ENCODE data around the gene ADAMTSL5. TPM values are rescaled to one million over a fixed set of nuclear protein-coding genes. Genes with fewer than 3 reads are reported as not detected.

ADAMTSL5 gene
- total RNA-seq, 2 donors from 2014 or later: 4.1 to 4.8 TPM

DNA sequence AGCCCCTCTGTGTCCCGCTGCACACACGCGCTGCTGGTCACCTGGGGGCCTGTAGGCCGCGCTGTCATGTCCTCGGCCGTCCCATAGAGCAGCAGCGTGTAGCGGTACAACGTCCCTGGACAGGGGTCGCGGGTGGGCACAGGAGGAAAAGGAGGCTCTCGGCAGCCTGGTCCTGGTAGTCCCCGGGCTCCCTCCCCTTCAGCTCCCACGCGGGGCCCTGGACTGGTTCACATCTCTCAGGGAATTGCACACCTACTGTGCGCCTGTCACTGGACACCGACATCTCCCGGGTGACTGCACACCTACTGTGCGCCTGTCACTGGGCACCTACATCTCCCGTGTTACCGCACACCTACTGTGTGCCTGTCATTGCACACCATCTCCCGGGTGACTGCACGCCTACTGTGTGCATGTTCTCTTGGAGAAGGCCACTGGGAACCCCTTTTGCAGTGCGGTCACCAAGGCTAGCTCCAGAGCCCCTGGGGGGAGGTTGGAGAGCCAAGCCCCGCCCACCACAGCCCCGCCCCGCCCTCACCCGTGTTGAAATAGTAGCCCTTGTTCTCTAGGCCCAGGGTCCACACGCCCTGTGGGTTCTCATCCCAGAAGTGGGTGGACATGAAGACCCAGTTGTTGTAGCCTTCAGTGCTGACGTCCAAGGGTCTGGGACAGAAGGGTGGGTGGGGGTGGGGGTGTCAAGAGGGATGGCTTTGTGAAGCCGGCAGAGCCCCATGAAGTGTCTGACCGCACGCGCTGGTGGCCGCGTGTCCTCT, 30.3 kb downstream of the ADAMTSL5 start:
- Histone ChIP-seq H3K36me3 (ENCODE audit: control insufficient read depth, insufficient read depth, low read length) (no peaks in the 10 kb centered on the region), H3K4me3 (ENCODE audit: low read length) (no peak overlapping the region), H3K4me1 (ENCODE audit: control insufficient read depth, insufficient read depth, low read length) (no peaks in the 10 kb centered on the region), H3K9ac (ENCODE audit: extremely low read depth, low read length, poor library complexity, severe bottlenecking) (no peak overlapping the region), H3K9me3 (ENCODE audit: control insufficient read depth, low read length) (no peaks in the 10 kb centered on the region), H3K27ac (ENCODE audit: low read depth, low read length) (no peak overlapping the region), H3K27me3 (ENCODE audit: control insufficient read depth, insufficient read depth, low read length, poor library complexity, severe bottlenecking) (no peaks in the 10 kb centered on the region)
- H3K4me3 Mint-ChIP-seq: no peak overlapping the region
- TF ChIP-seq, protein P1, sequence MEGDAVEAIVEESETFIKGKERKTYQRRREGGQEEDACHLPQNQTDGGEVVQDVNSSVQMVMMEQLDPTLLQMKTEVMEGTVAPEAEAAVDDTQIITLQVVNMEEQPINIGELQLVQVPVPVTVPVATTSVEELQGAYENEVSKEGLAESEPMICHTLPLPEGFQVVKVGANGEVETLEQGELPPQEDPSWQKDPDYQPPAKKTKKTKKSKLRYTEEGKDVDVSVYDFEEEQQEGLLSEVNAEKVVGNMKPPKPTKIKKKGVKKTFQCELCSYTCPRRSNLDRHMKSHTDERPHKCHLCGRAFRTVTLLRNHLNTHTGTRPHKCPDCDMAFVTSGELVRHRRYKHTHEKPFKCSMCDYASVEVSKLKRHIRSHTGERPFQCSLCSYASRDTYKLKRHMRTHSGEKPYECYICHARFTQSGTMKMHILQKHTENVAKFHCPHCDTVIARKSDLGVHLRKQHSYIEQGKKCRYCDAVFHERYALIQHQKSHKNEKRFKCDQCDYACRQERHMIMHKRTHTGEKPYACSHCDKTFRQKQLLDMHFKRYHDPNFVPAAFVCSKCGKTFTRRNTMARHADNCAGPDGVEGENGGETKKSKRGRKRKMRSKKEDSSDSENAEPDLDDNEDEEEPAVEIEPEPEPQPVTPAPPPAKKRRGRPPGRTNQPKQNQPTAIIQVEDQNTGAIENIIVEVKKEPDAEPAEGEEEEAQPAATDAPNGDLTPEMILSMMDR (conservative IDR thresholded peaks at IDR 0.05): no peak
- H3K27me3 Mint-ChIP-seq (ENCODE audit: insufficient read depth): no peaks in the 10 kb centered on the region
- peaks cover 3% of the 10 kb centered on the region for H3K36me3 Mint-ChIP-seq (ENCODE audit: low read depth)
- no peak for DNase-seq
- no peak overlapping the region for H3K27ac Mint-ChIP-seq
- no peaks in the 10 kb centered on the region for H3K9me3 Mint-ChIP-seq
- no peaks in the 10 kb centered on the region for H3K4me1 Mint-ChIP-seq
- 92% methylated on average over 24 to 37 of the region's 37 CpGs for WGBS, 2 experiments (ENCODE audit: insufficient coverage in 1 of 2, insufficient read length in 1 of 2)

DNA sequence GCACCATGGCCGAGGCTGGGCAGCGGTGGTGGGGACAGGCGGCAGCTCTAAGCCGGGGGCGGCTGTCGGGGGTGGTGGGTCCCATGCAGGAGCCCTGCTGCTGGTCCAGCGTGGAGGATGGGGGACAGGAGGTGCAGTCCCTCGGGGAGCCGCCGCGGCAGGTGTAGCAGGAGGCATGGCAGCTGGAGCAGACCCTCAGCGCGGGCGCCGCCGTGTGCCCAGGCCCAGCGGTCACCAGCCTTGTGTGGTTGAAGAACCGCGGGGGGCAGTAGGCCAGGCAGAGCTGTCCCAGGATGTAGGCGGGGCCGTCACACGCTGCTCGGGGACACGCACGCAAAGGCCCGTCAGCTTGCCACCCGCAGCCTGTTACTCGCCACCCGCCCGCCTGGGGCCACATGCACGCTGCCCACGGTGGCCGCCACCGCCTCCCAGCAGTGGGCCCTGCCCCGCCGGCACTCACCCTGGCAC, 30.9 kb downstream of the ADAMTSL5 start:
- no peak for DNase-seq
- Mint-ChIP-seq H3K4me1 (no peaks in the 10 kb centered on the region), H3K36me3 (ENCODE audit: low read depth) (peaks cover 8% of the 10 kb centered on the region), H3K27ac (no peak overlapping the region), H3K27me3 (ENCODE audit: insufficient read depth) (no peaks in the 10 kb centered on the region), H3K4me3 (no peak overlapping the region), H3K9me3 (no peaks in the 10 kb centered on the region)
- no peaks in the 10 kb centered on the region for H3K27me3 ChIP-seq (ENCODE audit: control insufficient read depth, insufficient read depth, low read length, poor library complexity, severe bottlenecking)
- TF ChIP-seq, protein P1 (conservative IDR thresholded peaks at IDR 0.05): no peak
- H3K4me1 ChIP-seq (ENCODE audit: control insufficient read depth, insufficient read depth, low read length): no peaks in the 10 kb centered on the region
- no peak overlapping the region for H3K9ac ChIP-seq (ENCODE audit: extremely low read depth, low read length, poor library complexity, severe bottlenecking)
- peaks cover 6% of the 10 kb centered on the region for H3K36me3 ChIP-seq (ENCODE audit: control insufficient read depth, insufficient read depth, low read length)
- no peak overlapping the region for H3K4me3 ChIP-seq (ENCODE audit: low read length)
- 93 to 95% methylated on average over 24 to 36 of the region's 36 CpGs for WGBS, 2 experiments (ENCODE audit: insufficient coverage in 1 of 2, insufficient read length in 1 of 2)
- no peaks in the 10 kb centered on the region for H3K9me3 ChIP-seq (ENCODE audit: control insufficient read depth, low read length)
- no peak overlapping the region for H3K27ac ChIP-seq (ENCODE audit: low read depth, low read length)

DNA sequence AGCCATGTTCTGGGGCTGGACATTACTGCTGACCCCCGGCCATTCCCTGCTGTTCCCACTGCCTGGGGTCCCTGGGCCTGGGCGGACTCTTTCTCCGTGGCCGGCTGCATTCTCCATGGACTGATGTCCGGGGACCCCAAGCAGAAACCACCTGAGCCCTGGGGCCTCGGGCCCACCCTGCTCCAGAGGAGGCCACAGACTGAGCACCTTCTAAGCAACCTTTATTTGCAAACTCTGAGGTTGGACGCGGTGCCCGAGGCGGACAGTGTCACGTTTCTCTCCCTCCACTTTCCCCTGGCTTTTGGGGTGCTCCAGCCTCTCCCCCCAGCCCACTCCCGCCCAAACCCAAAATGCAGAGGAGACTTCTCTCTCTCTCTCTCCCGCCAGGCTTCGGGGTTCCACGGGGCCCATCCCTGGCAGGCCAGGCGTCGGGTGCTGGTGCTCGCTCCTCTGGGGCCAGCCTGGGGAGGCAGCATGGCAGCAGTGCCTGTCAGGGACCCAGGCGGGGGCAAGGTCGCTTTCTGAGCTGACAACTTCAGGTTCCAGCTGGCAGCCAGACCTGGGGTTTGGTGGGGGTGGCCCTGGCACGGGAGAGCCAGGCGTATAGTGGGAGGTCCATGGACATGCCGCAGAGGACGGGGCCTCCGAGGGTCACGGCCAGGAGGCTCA, 31.5 kb downstream of the ADAMTSL5 start:
- H3K4me3 Mint-ChIP-seq: no peak overlapping the region
- no peaks in the 10 kb centered on the region for H3K9me3 ChIP-seq (ENCODE audit: control insufficient read depth, low read length)
- peaks cover 8% of the 10 kb centered on the region for H3K36me3 Mint-ChIP-seq (ENCODE audit: low read depth)
- H3K4me1 Mint-ChIP-seq: no peaks in the 10 kb centered on the region
- WGBS, 2 experiments (ENCODE audit: insufficient coverage in 1 of 2, insufficient read length in 1 of 2): 87 to 92% methylated on average over 19 to 26 of the region's 26 CpGs
- H3K36me3 ChIP-seq (ENCODE audit: control insufficient read depth, insufficient read depth, low read length): peaks cover 9% of the 10 kb centered on the region
- no peak overlapping the region for H3K27ac ChIP-seq (ENCODE audit: low read depth, low read length)
- DNase-seq: no peak
- H3K27me3 Mint-ChIP-seq (ENCODE audit: insufficient read depth): no peaks in the 10 kb centered on the region
- TF ChIP-seq, protein P1 (conservative IDR thresholded peaks at IDR 0.05): no peak
- no peak overlapping the region for H3K4me3 ChIP-seq (ENCODE audit: low read length)
- no peak overlapping the region for H3K27ac Mint-ChIP-seq
- H3K4me1 ChIP-seq (ENCODE audit: control insufficient read depth, insufficient read depth, low read length): no peaks in the 10 kb centered on the region
- H3K9me3 Mint-ChIP-seq: no peaks in the 10 kb centered on the region
- H3K27me3 ChIP-seq (ENCODE audit: control insufficient read depth, insufficient read depth, low read length, poor library complexity, severe bottlenecking): no peaks in the 10 kb centered on the region
- no peak overlapping the region for H3K9ac ChIP-seq (ENCODE audit: extremely low read depth, low read length, poor library complexity, severe bottlenecking)
